CD4-positive, alpha-beta T cell (primary cell): Measurements from ENCODE around the gene PLEKHA4. TPM values are rescaled to one million over a fixed set of nuclear protein-coding genes. Genes with fewer than 3 reads are reported as not detected.

Source experiments
- ATAC-seq: fragments of 200-7000 bp; cut with Tn5 transposase; one replicate; pipeline ENCODE4 v1.10.0; 2022; ENCODE audit warnings: mild to moderate bottlenecking; ENCODE audit not compliant: poor library complexity
- CTCF ChIA-PET: fragments of 350-600 bp; sonication (Branson Sonifier 250); formaldehyde crosslinking; loops from one replicate; lab custom pipeline; 2021; ENCODE audit warnings: antibody characterized with exemption, inconsistent platforms; lab: Charles Lee
- POLR2A ChIA-PET: fragments of 350-600 bp; sonication (Branson Sonifier 250); formaldehyde crosslinking; loops from one replicate; lab custom pipeline; 2021; ENCODE audit warnings: antibody characterized with exemption, inconsistent platforms; lab: Charles Lee
- DNase-seq, 14 experiments: peaks; one replicate each; pipeline ENCODE4 v3.0.0-alpha.2; 2013 to 2020; ENCODE audit warnings: mixed read lengths in 2 of 14
- H3K27ac ChIP-seq, 2 donors: one replicate each; pipeline versions ENCODE4 v1.5.1 to v1.7.0; 2013; ENCODE audit warnings: low read length in 2 of 2, low read depth in 1 of 2, mild to moderate bottlenecking in 1 of 2
- H3K27me3 ChIP-seq, 2 experiments: 1 replicate in 1 of 2; 2 replicates in 1 of 2; pipeline versions ENCODE4 v1.6.1 to v1.7.0; 2013; ENCODE audit warnings: low read length in 2 of 2, control low read depth in 1 of 2, mild to moderate bottlenecking in 1 of 2, moderate library complexity in 1 of 2; ENCODE audit not compliant: insufficient read depth in 2 of 2, control insufficient read depth in 1 of 2
- H3K36me3 ChIP-seq: one replicate; pipeline ENCODE4 v1.6.1; 2013; ENCODE audit warnings: low read length, control low read depth; ENCODE audit not compliant: insufficient read depth
- H3K4me1 ChIP-seq: one replicate; pipeline ENCODE4 v1.6.1; 2013; ENCODE audit warnings: low read length, control low read depth; ENCODE audit not compliant: insufficient read depth
- H3K4me3 ChIP-seq: one replicate; pipeline ENCODE4 v1.5.1; 2013; ENCODE audit warnings: mild to moderate bottlenecking, low read length, moderate library complexity
- H3K9me3 ChIP-seq, 2 experiments: 1 replicate in 1 of 2; 2 replicates in 1 of 2; pipeline versions ENCODE4 v1.6.1 to v1.7.0; 2013; ENCODE audit warnings: low read length in 2 of 2, mild to moderate bottlenecking in 2 of 2, control low read depth in 1 of 2, moderate library complexity in 1 of 2; ENCODE audit not compliant: control insufficient read depth in 1 of 2, insufficient read depth in 1 of 2
- H3K27ac Mint-ChIP-seq: one replicate; pipeline ENCODE4 v1.8.0; 2020; ENCODE audit warnings: mixed read lengths
- H3K27me3 Mint-ChIP-seq: one replicate; pipeline ENCODE4 v1.8.0; 2021; ENCODE audit warnings: mixed read lengths
- H3K36me3 Mint-ChIP-seq: one replicate; pipeline ENCODE4 v1.8.0; 2021; ENCODE audit warnings: low read depth, mixed read lengths
- H3K4me1 Mint-ChIP-seq: one replicate; pipeline ENCODE4 v1.8.0; 2021; ENCODE audit warnings: low read depth, mixed read lengths
- H3K4me3 Mint-ChIP-seq: one replicate; pipeline ENCODE4 v1.8.0; 2020; ENCODE audit warnings: mild to moderate bottlenecking, mixed read lengths
- H3K9me3 Mint-ChIP-seq: one replicate; pipeline ENCODE4 v1.8.0; 2020; ENCODE audit warnings: mixed read lengths
- intact Hi-C, 2 experiments: fragments of 100-400 bp; cut with DNase I in 1 of 2; cut with micrococcal nuclease in 1 of 2; formaldehyde crosslinking; loops; one replicate each; pipeline versions ENCODE4 v1.15.1 to v1.9.0; 2023 to 2025; cut with DNase I, micrococcal nuclease
- total RNA-seq, 174 experiments: library from RNA in 2 of 174; stranded (reverse) in 2 of 174; gene quantifications; one replicate each; pipeline ENCODE4 v1.2.3 and lab custom pipeline; 2021 to 2026
- TF ChIP-seq, protein P1 (sequence below): fragments of 200-600 bp; IDR thresholded peaks from one replicate; pipeline ENCODE4 v1.8.0; 2022; ENCODE audit warnings: antibody characterized with exemption, mild to moderate bottlenecking

Gene PLEKHA4
- total RNA-seq, 2 experiments from 2014 or later = 1.4 to 2.7 TPM

DNA sequence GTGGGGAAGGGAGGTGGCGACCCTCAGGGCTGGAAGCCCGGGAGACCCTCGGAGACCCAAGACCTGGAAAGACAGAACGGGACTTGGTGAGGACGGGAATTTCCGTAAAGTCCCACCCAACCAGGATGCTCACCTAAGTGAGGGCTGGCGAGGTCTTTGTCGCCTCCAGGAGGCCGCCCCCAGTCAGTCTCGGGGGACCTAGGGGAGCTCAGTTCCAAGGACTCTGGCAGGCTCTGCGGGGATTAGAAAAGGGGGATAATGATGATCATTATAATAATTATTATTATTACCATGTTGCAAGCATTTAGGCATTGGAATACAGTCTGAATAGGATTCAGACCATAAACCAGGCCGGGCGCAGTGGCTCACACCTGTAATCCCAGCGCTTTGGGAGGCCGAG is 23.0 kb downstream of the PLEKHA4 start:
- no peaks in the 10 kb centered on the region for H3K4me1 Mint-ChIP-seq
- no peaks in the 10 kb centered on the region for H3K36me3 Mint-ChIP-seq
- H3K4me3 ChIP-seq = no peak overlapping the region
- H3K27me3 ChIP-seq = no peaks in the 10 kb centered on the region
- no peak overlapping the region for H3K4me3 Mint-ChIP-seq
- DNase-seq = no peak
- TF ChIP-seq, protein P1, sequence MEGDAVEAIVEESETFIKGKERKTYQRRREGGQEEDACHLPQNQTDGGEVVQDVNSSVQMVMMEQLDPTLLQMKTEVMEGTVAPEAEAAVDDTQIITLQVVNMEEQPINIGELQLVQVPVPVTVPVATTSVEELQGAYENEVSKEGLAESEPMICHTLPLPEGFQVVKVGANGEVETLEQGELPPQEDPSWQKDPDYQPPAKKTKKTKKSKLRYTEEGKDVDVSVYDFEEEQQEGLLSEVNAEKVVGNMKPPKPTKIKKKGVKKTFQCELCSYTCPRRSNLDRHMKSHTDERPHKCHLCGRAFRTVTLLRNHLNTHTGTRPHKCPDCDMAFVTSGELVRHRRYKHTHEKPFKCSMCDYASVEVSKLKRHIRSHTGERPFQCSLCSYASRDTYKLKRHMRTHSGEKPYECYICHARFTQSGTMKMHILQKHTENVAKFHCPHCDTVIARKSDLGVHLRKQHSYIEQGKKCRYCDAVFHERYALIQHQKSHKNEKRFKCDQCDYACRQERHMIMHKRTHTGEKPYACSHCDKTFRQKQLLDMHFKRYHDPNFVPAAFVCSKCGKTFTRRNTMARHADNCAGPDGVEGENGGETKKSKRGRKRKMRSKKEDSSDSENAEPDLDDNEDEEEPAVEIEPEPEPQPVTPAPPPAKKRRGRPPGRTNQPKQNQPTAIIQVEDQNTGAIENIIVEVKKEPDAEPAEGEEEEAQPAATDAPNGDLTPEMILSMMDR = no peak
- ChIA-PET POLR2A (no interaction called here), CTCF (interaction anchor here (4.6 to 4.7 kb wide), 2 partner anchors 56 to 125 kb away, joined by 31 to 67 read pairs; no protein-coding TSS in a partner anchor)
- no peaks in the 10 kb centered on the region for H3K27me3 Mint-ChIP-seq
- no peaks in the 10 kb centered on the region for H3K9me3 ChIP-seq
- no peak for ATAC-seq
- H3K27ac ChIP-seq = no peak overlapping the region
- no peaks in the 10 kb centered on the region for H3K36me3 ChIP-seq
- no peak overlapping the region for H3K27ac Mint-ChIP-seq
- no peaks in the 10 kb centered on the region for H3K9me3 Mint-ChIP-seq
- intact Hi-C loops = no loop called here
- H3K4me1 ChIP-seq = no peaks in the 10 kb centered on the region

DNA sequence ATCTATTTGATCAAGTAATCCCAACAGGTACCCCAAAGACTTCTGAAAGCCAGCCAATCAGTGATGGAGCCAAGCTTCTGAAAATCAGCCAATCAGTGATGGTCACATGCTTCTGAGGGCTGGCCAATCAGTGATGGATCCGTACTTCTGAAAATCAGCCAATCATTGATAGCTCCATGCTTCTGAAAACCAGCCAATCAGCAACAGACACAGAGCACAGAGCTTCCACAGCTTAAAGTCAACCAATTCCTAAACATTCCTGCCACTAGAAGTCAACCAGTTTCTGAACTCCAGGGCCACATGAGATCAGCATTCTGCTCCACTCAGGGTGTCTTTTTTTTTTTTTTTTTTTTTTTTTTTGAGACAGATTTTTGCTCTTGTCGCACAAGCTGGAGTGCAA is 23.9 kb downstream of the PLEKHA4 start:
- Mint-ChIP-seq H3K4me1 (no peaks in the 10 kb centered on the region), H3K27ac (no peak overlapping the region), H3K27me3 (no peaks in the 10 kb centered on the region), H3K4me3 (no peak overlapping the region), H3K9me3 (no peaks in the 10 kb centered on the region), H3K36me3 (no peaks in the 10 kb centered on the region)
- Histone ChIP-seq H3K4me1 (no peaks in the 10 kb centered on the region), H3K36me3 (no peaks in the 10 kb centered on the region), H3K9me3 (no peaks in the 10 kb centered on the region), H3K4me3 (no peak overlapping the region), H3K27ac (no peak overlapping the region), H3K27me3 (no peaks in the 10 kb centered on the region)
- CTCF ChIA-PET = interaction anchor here (0.6 to 4.7 kb wide), 5 partner anchors 45 to 126 kb away, joined by 3 to 67 read pairs (median 31); no protein-coding TSS in a partner anchor
- TF ChIP-seq, protein P1 = no peak
- no peak for ATAC-seq
- intact Hi-C loops = loop anchor here in 1 of 2 experiments (5.0 kb wide), 1 partner anchor 337 kb away; no protein-coding TSS in a partner anchor
- POLR2A ChIA-PET = interaction anchor here (0.5 to 0.6 kb wide), 2 partner anchors 14 to 49 kb away, joined by 3 to 4 read pairs; no protein-coding TSS in a partner anchor
- no peak for DNase-seq

DNA sequence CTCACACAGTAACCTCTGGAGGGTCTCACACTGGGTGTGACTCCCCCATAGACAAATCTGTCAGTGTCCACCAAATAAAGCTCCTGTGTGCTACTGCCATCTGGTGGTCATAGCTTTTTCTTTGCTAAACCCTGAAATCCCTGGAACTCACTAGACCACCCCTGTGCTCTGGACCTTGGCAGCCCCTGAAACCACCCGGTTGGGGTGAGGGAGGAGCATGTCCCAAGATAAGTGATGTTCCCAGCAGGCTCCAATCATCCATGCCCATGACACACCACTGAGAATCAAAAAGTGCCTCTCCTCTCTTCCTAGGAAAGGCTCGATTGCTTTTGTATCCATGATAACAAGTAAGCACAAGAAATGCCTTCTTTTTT is 25.6 kb downstream of the PLEKHA4 start:
- H3K27ac Mint-ChIP-seq = no peak overlapping the region
- DNase-seq (peak; percentile 9 to 79 (median 36)), ATAC-seq (peak; percentile 68)
- no peaks in the 10 kb centered on the region for H3K36me3 ChIP-seq
- no peaks in the 10 kb centered on the region for H3K9me3 Mint-ChIP-seq
- no peaks in the 10 kb centered on the region for H3K4me1 ChIP-seq
- H3K27ac ChIP-seq = no peak overlapping the region
- no peaks in the 10 kb centered on the region for H3K4me1 Mint-ChIP-seq
- ChIA-PET POLR2A (interaction anchor here (0.6 to 2.0 kb wide), 5 partner anchors 29 to 123 kb away, joined by 3 to 10 read pairs (median 4); partner anchors contain the start of genes FTL and PPP1R15A), CTCF (interaction anchor here (0.6 to 4.7 kb wide), 14 partner anchors 13 to 197 kb away, joined by 3 to 67 read pairs (median 4); partner anchors contain the start of genes BCAT2, CA11, NUCB1 and PPP1R15A)
- no peaks in the 10 kb centered on the region for H3K9me3 ChIP-seq
- H3K27me3 Mint-ChIP-seq = no peaks in the 10 kb centered on the region
- TF ChIP-seq, protein P1 = peak; percentile 77
- H3K27me3 ChIP-seq = no peaks in the 10 kb centered on the region
- intact Hi-C loops = loop anchor here (1.0 to 5.0 kb wide), 4 partner anchors 47 to 335 kb away; no protein-coding TSS in a partner anchor
- no peaks in the 10 kb centered on the region for H3K36me3 Mint-ChIP-seq
- no peak overlapping the region for H3K4me3 ChIP-seq
- no peak overlapping the region for H3K4me3 Mint-ChIP-seq
